OCI-LY7 (cell line): ENCODE results near the gene SRC.

Experiments
- EZH2phosphoT487 ChIP-seq: fragments of 200-600 bp; sonication (generic); IDR thresholded peaks from 2 replicates; pipeline ENCODE4 v1.6.1; 2018; ENCODE audit warnings: low read depth, borderline replicate concordance, mild to moderate bottlenecking, mixed run types, antibody characterized with exemption, low read length, moderate library complexity, mixed read lengths
- TF ChIP-seq, protein P1 (sequence below): fragments of 200-600 bp; sonication (generic); conservative IDR thresholded peaks from 2 replicates; pipeline ENCODE4 v1.5.1; 2014; ENCODE audit warnings: mild to moderate bottlenecking, antibody characterized with exemption, low read length, moderate library complexity, mixed read lengths

GRCh38 chr20:37450344-37450743 is 104.4 kb downstream of the SRC start:
- no peak for TF ChIP-seq EZH2phosphoT487
- TF ChIP-seq, protein P1, sequence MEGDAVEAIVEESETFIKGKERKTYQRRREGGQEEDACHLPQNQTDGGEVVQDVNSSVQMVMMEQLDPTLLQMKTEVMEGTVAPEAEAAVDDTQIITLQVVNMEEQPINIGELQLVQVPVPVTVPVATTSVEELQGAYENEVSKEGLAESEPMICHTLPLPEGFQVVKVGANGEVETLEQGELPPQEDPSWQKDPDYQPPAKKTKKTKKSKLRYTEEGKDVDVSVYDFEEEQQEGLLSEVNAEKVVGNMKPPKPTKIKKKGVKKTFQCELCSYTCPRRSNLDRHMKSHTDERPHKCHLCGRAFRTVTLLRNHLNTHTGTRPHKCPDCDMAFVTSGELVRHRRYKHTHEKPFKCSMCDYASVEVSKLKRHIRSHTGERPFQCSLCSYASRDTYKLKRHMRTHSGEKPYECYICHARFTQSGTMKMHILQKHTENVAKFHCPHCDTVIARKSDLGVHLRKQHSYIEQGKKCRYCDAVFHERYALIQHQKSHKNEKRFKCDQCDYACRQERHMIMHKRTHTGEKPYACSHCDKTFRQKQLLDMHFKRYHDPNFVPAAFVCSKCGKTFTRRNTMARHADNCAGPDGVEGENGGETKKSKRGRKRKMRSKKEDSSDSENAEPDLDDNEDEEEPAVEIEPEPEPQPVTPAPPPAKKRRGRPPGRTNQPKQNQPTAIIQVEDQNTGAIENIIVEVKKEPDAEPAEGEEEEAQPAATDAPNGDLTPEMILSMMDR = no peak
